ENCODE data around the gene RAB7B.

DNA sequence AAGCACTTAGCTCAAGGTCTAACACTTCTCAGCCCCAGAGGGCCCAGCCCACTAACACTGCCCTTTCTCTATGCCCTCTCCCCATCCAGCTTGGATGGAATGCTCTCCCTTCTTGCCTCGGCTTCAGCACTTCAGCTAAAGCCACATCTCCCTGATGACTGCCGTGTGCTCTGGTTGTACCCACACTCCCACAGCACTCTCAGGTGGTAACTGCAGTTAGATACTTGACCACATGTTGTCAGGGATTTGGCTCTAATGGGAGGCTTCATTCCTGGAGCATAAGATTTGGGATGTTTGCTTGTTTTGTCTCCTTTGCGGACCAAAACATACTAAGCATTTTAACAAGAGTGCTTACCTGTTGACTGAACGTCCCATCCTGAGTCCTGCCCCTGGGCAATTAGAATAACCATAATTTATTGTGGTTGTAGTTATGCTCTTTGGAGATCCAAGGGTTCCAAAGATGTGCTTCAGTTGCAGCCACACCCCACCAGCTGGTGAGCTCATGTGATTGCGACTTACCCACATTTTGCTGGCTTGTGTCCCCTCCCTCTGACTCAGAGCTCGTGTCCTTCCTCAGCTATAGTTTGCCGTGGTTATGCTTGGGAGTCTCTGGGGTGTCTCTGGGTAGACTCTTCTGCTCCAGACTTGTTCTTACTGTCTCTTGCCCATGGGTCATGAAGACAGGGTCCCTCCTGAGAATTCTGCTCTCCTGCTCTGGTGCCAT is 52.2 kb downstream of the RAB7B start:
- TF ChIP-seq, protein P1, sequence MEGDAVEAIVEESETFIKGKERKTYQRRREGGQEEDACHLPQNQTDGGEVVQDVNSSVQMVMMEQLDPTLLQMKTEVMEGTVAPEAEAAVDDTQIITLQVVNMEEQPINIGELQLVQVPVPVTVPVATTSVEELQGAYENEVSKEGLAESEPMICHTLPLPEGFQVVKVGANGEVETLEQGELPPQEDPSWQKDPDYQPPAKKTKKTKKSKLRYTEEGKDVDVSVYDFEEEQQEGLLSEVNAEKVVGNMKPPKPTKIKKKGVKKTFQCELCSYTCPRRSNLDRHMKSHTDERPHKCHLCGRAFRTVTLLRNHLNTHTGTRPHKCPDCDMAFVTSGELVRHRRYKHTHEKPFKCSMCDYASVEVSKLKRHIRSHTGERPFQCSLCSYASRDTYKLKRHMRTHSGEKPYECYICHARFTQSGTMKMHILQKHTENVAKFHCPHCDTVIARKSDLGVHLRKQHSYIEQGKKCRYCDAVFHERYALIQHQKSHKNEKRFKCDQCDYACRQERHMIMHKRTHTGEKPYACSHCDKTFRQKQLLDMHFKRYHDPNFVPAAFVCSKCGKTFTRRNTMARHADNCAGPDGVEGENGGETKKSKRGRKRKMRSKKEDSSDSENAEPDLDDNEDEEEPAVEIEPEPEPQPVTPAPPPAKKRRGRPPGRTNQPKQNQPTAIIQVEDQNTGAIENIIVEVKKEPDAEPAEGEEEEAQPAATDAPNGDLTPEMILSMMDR (IDR thresholded peaks at IDR 0.05): no peak
- TF ChIP-seq EP300 (IDR thresholded peaks at IDR 0.05) (no peak), POLR2A (IDR thresholded peaks at IDR 0.05) (no peak)
